ENCODE measurements around the gene CHSY1.

CHSY1 gene

DNA sequence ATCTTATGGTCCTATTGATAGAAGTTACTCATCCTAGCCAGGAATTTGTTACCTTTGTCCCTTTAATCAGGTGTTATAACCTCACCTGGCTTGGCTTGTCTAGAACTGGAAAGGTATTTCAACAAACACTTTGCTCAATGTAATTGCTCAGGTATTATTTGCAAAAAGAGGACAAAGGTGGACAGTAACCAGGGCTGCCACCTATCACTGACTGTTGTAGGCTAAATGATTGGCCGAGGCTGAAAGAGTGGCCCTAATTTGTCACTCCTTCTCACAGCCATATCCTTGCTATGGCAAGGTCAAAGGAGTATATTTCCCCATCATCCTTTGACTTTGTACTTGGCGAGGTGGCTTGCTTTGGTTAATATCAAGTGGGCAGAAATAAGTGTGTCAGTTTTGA, 28.2 kb upstream of the CHSY1 start:
- no peak for DNase-seq (ENCODE audit: low read depth in 1 of 2, low spot score in 1 of 2)
- TF ChIP-seq JUND (IDR thresholded peaks at IDR 0.05; ENCODE audit: low read depth) = no peak
- in situ Hi-C loops (cut with HindIII; ENCODE audit: low pct_unique_long_range_greater_than_20kb, low sequenced_read_pairs) = no loop called here

DNA sequence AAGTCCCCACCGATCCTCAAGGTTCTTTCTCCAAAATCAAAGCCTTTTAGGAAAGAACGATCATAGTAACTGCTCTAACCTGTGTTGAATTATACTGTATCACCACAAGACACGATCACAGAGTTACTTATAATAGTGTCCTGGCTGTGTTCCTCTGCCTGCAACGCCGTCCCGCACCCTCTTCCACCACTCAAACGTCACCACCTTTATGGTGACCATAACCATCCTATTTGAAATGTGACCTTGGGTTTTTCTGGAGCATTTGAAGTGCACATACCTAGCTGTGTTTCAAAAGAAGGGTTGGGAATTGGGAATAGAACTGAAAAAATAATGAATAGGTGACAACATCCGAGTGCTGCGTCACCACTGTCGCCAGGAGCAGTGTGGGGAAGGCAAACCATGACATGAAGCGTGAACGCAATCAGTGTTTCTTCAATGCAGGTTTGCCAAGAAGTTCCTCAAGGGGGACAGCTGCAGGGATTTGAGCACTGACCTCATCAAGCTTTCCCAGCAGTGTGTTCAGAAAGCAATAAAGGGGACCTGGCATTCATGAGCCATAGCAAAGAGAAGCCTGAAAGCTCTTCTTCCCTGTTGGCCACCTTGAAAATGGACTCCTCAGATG, 26.2 kb upstream of the CHSY1 start:
- in situ Hi-C loops (cut with HindIII; ENCODE audit: low pct_unique_long_range_greater_than_20kb, low sequenced_read_pairs) = no loop called here
- DNase-seq (ENCODE audit: low read depth in 1 of 2, low spot score in 1 of 2) = no peak
- no peak for TF ChIP-seq JUND (IDR thresholded peaks at IDR 0.05; ENCODE audit: low read depth)

DNA sequence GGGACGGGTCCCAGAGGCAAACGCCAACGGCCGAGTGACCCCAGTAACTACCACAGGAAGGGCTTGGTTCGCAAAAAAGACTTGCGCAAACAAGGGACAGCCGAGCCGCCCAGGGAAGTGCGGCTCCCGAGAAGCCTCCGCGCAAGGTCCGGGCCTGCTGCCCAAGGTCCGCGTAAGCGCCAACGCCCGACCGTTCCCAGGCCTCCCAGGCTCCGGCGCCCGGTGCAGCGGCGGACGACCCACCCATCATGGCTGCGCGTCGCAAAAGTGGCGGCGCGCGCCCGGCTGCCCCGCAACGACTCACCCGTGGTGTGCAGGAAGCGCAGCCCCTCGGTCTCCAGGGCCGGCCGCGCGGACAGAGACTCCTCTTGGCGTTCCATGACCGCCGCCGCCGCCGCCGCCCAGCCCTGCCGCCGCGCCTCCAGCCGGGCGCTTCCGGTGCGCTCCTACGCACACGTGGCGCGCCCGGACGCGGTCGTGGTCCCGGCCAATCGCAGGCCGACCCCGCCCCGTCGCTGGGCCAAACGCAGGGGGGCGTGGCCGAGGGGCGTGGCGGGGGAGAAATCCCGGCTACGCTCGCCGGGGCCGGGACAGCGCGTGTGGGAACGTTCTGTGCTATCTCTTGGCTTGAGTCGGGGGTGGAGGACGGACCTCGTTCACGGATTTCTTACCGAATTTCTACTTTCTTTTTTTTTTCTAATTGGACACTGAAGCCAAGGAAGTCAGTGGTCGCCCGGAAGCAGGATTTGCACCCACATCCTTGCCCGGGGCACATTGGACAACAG, 25.4 kb upstream of the CHSY1 start, which contains the start of gene SELENOS:
SELENOS (minus strand) TSS at position 448 of the 785 bp plus-strand sequence; CDS start at position 380, 68 bp downstream.
- no peak for TF ChIP-seq JUND (IDR thresholded peaks at IDR 0.05; ENCODE audit: low read depth)
- in situ Hi-C loops (cut with HindIII; ENCODE audit: low pct_unique_long_range_greater_than_20kb, low sequenced_read_pairs) = no loop called here
- DNase-seq (ENCODE audit: low read depth in 1 of 2, low spot score in 1 of 2) = peak; percentile 70 to 92

DNA sequence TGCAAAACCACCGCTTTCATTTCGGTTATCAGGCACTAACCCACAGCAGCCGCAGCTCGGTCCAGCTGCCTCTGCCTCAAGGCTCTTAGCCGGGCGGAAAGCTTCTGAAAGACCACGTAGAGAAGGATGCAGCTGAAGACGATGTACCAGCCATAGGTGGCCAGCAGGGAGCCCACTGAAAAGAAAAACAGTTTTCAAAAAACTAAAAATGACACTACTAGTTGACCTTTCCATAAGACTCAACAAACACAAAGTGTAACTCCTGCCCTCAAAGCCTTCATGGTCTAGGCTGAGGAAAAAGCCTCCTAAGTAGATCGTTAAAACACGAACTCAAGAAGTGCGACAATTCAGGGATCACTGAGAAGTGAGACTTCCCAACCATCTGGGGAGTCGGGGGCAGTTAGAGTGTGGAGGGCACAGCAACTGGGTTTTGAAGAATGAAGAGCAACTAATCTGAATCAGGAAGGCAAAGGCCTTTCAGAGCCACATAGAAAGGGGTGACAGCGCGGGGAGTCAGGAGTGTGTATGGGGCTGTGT, 24.7 kb upstream of the CHSY1 start:
- DNase-seq (ENCODE audit: low read depth in 1 of 2, low spot score in 1 of 2) = no peak
- in situ Hi-C loops (cut with HindIII; ENCODE audit: low pct_unique_long_range_greater_than_20kb, low sequenced_read_pairs) = no loop called here

DNA sequence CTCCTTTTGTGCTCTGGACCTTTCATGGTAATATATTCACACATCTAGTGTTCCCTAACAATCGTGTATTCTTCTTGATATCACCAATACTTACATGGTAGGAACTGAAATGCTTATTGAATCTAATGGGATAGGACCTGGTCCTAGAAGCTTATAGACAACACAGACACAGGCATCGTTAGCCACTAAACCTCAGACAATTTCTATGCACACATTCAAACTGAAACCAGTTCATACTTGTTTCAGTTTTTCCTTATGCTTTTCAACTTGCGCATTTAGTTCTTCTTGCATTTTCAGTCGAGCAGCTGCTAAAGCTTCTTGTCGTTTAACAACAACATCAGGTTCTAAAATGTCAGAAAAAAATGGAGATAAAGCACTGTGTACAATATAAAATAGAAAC, 23.2 kb upstream of the CHSY1 start:
- DNase-seq (ENCODE audit: low read depth in 1 of 2, low spot score in 1 of 2) = no peak
- no peak for TF ChIP-seq JUND (IDR thresholded peaks at IDR 0.05; ENCODE audit: low read depth)
- in situ Hi-C loops (cut with HindIII; ENCODE audit: low pct_unique_long_range_greater_than_20kb, low sequenced_read_pairs) = no loop called here

More for the DNA sequence above, 24.7 kb upstream of the CHSY1 start:
- TF ChIP-seq JUND (IDR thresholded peaks at IDR 0.05; ENCODE audit: low read depth) = no peak

DNA sequence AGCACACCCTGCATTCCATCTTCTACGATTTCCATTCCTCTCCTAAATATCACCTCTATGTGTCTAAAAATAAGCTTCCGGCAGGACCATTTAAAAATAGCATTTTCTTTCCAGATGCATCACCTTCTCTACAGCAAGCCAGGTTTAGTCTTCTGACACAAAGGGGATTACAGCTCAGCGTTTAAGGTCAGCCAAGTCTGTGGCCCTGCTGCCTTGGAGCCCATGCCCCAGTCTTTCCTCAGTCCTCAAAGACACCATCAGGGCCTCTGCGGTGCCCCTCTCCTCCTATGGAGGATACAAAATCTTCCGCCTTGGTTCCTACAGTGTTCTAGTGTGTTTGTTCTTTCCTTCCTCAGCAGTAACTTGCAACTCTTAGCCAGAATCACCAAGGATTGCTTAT, 21.7 kb upstream of the CHSY1 start:
- in situ Hi-C loops (cut with HindIII; ENCODE audit: low pct_unique_long_range_greater_than_20kb, low sequenced_read_pairs) = no loop called here
- no peak for DNase-seq (ENCODE audit: low read depth in 1 of 2, low spot score in 1 of 2)
- no peak for TF ChIP-seq JUND (IDR thresholded peaks at IDR 0.05; ENCODE audit: low read depth)

DNA sequence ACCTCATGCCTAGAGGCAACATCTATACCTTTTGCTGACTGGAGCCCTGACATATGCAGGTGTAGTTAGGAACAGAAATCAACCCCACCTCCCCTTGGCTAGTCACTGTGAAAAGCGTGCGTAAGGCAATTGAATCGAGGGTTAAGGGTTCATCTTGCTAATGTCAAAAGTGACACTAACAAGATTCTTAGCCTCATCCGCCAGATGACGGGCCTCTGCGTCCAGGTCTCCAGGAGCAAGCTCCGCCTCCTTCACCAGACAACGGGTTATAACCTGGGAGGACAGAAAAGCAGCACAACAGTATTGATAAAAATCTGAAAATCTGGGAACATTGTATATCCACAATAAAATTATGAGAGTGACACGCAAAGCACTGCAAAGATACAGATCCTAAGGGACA, 20.7 kb upstream of the CHSY1 start:
- in situ Hi-C loops (cut with HindIII; ENCODE audit: low pct_unique_long_range_greater_than_20kb, low sequenced_read_pairs) = no loop called here
- no peak for DNase-seq (ENCODE audit: low read depth in 1 of 2, low spot score in 1 of 2)
- no peak for TF ChIP-seq JUND (IDR thresholded peaks at IDR 0.05; ENCODE audit: low read depth)

DNA sequence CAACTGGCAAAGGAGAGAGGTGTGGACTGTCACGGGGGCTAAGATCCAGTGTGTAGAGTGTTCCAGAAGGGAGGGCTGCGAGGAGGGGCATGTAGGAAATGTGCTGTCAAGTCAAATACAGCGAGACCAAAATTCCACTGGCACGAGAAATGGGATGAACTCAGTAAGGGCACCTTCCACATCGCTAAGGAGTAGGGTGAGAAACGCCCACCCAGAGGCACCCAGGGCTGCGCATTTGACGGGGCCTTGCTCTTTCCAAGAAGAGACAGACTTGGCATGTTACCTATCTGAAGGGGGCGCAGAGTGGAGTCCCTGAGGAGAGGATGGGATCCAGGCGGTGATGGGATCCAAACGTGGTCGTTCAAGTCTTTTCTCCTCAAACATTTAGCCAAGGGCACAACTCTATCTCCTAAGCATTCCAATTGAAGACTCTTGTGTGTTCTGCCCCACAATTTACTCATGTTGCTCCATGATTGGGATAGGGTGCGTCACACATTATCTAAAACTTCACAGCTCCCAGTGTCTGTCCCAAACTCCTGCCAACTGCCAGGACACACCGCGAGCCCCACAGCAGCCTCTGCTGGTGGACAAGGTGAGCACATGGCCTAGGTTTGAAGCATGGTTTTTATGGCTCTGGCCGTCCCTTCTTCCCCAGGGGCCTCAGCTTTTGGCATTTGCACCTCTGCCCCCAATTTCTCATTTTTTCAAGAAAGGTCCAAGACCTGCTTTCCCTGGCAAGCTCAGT, 17.8 kb upstream of the CHSY1 start:
- TF ChIP-seq JUND (IDR thresholded peaks at IDR 0.05; ENCODE audit: low read depth) = no peak
- peak; percentile 30 to 63 for DNase-seq (ENCODE audit: low read depth in 1 of 2, low spot score in 1 of 2)
- in situ Hi-C loops (cut with HindIII; ENCODE audit: low pct_unique_long_range_greater_than_20kb, low sequenced_read_pairs) = no loop called here

DNA sequence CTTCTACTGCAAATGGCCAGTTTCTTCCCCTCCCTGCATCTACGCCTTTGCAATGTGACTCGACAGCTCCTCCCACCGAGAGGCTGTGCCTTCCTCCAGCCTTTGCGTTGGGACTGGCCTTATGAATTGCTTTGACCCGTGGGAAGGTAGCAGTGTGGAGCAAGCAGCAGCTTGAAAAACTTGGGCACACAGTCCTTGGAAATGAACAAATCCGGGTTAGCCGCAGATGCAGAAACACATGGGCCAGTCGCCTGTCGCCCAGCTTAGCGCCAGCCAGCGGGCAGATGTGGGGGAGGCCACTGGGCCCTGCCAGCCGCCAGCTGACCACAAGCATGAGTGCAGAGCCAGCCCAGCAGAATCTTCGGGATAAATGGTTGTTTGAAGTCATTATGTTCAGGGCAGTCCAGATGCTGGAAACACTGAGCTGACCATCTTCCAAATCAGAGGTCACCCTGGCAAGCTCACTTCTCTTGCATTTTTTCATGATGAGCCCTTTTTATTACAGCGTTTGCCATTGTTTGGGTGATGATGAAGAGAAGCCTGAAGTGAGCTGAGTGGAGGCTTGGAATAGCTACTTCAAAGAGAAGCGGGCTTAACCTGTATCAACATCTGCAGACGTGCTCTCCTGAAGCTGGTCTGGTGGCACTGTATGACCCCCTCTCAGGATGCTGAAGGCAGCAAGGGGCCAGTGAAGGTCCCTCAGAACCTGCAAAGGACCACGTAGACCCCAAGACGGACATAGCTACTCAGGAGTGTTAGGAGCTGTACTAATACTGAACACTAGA, 15.7 kb upstream of the CHSY1 start:
- in situ Hi-C loops (cut with HindIII; ENCODE audit: low pct_unique_long_range_greater_than_20kb, low sequenced_read_pairs) = no loop called here
- peak in 1 of 2 experiments; percentile 25 for DNase-seq (ENCODE audit: low read depth in 1 of 2, low spot score in 1 of 2)
- no peak for TF ChIP-seq JUND (IDR thresholded peaks at IDR 0.05; ENCODE audit: low read depth)

DNA sequence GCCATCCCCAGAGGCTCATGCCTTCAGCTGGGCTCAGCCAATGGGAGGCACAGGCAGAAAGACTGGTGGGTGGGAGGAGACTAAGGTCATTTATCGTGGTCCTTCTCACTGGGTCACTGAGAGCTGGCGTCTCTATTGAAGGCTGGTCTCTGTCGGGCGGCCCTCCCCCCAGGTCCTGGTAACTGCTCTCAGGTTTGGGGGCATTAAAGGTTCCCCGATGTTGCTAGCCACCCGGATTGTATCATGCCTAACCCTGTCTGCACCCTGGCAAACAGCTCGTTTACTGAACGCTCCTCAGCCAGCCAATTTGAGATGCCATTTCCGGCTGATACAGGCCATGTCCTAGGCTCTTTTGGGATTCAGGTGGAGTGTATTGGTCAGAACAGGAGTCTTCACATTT, 14.9 kb upstream of the CHSY1 start:
- DNase-seq (ENCODE audit: low read depth in 1 of 2, low spot score in 1 of 2) = no peak
- TF ChIP-seq JUND (IDR thresholded peaks at IDR 0.05; ENCODE audit: low read depth) = no peak
- in situ Hi-C loops (cut with HindIII; ENCODE audit: low pct_unique_long_range_greater_than_20kb, low sequenced_read_pairs) = no loop called here

DNA sequence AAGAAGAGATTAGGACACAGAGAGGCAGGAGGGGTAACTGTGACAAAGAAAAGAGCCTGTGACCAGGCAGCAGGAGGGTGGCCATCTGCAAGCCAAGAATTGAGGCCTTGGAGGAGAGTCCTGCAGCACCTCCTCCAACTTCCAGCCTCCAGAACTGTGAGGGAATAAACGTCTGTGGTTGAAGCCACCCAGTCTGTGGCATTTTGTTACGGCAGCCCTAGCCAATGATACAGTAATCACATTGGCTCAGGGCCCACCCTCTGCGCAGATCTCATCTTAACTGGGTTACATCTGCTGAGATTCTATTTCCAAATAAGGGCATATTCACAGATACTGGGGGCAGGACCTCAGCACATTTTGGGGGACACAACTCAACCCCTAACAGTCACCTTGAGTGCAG, 14.2 kb upstream of the CHSY1 start:
- in situ Hi-C loops (cut with HindIII; ENCODE audit: low pct_unique_long_range_greater_than_20kb, low sequenced_read_pairs) = no loop called here
- DNase-seq (ENCODE audit: low read depth in 1 of 2, low spot score in 1 of 2) = no peak
- TF ChIP-seq JUND (IDR thresholded peaks at IDR 0.05; ENCODE audit: low read depth) = no peak

Data from T47D (cell line).